ENCODE data around the gene CD52.

Gene CD52

DNA sequence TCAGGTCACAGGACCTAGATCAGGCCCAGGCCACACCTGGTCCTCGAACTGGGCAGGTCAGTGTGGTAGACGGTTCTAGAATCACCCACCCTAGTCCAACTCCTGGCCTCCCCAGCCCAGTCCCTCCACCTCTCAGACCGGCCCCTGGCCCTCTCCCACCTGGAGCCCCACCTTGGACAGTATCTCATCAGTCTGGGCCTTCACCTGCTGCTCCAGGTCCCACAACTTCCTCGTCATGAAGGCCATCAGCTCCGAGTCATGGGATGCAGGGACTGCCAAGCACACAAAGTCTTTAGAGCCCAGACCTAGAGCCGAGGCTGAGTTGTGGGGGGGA lies 20.0 kb upstream of the CD52 start:
- DNase-seq (ENCODE audit: low spot score) = no peak
- TF ChIP-seq, protein P1, sequence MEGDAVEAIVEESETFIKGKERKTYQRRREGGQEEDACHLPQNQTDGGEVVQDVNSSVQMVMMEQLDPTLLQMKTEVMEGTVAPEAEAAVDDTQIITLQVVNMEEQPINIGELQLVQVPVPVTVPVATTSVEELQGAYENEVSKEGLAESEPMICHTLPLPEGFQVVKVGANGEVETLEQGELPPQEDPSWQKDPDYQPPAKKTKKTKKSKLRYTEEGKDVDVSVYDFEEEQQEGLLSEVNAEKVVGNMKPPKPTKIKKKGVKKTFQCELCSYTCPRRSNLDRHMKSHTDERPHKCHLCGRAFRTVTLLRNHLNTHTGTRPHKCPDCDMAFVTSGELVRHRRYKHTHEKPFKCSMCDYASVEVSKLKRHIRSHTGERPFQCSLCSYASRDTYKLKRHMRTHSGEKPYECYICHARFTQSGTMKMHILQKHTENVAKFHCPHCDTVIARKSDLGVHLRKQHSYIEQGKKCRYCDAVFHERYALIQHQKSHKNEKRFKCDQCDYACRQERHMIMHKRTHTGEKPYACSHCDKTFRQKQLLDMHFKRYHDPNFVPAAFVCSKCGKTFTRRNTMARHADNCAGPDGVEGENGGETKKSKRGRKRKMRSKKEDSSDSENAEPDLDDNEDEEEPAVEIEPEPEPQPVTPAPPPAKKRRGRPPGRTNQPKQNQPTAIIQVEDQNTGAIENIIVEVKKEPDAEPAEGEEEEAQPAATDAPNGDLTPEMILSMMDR (conservative IDR thresholded peaks at IDR 0.05; ENCODE audit: low read depth) = no peak
- CTCF ChIA-PET = interaction anchor here (1.1 to 2.3 kb wide), 3 partner anchors 12 to 133 kb away, joined by 3 to 10 read pairs (median 9); no protein-coding TSS in a partner anchor
- POLR2A ChIA-PET (ENCODE audit: low non-redundant PET) = no interaction called here
- peak overlapping the region; percentile 67 for H3K27ac ChIP-seq

DNA sequence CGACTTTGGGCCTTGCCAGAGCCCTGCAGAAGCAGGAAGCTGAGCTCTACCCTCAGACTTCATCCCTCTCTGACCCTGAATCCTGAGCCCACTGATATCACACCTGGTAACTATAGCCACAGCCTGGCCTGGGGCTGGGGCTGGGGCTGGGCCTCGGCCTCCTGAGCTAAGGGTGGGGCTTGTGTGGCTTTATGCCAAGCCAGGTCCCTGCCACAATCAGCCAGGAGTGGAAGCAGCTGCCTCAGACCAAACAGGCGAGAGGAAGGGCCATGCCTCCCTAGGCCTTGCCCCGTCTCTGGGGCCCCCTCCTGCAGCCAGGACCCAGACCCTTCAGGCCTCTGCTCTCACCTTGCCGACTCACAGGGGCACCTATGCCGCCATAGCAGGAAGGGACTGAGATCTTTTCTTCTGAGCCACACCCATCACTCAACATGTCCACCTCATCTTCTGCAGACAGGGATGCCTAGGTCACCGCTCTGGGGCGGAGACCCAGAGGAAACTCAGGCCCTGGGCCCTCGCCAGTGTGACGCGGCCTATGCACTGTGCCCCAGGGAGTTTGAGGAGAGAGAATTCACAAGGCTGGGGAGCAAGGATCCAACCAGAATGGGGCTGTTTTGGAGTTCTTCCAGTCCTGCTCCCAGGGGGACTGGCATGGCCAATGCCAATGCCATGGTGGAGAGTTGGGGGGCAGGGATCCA lies 17.0 kb upstream of the CD52 start:
- no peak for DNase-seq (ENCODE audit: low spot score)
- TF ChIP-seq, protein P1 (conservative IDR thresholded peaks at IDR 0.05; ENCODE audit: low read depth) = no peak
- H3K27ac ChIP-seq = peak overlapping the region; percentile 67
- ChIA-PET POLR2A (ENCODE audit: low non-redundant PET) (no interaction called here), CTCF (interaction anchor here (1.2 kb wide), 1 partner anchor 15 kb away, joined by 5 read pairs; no protein-coding TSS in a partner anchor)

DNA sequence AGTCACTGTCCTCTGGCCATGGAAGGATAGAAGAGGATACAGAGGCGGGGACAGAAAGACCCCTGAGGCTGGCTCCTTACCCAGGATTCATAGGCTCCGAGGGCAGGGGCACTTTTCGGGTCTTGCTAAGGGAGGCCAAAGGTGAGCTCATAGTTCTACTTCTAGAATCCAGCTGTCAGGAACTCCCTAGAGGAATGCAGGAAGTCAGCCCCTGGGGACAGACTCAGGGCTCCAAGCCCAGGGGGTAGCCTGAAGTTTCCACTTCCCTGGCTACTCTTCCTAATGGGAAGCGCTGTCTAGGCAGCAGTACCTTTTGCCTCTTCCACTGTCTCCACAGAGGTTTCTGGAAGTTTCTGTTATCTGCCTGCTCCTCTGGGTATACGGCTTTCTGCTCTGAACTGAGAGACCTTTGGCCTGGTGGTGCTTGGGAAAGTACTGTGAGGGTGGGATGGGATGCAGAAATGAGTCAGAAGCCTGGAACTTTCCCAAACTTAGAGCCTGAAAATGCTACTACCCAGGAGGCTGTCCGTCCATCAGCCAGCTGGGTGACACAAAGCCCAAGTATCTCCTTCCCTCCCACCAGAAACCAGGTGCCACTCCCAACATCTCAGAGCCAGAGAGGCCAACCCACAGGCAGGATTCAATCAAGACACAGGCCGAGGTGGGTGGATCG lies 14.9 kb upstream of the CD52 start:
- TF ChIP-seq, protein P1 (conservative IDR thresholded peaks at IDR 0.05; ENCODE audit: low read depth) = no peak
- H3K27ac ChIP-seq = peak overlapping the region; percentile 76
- ChIA-PET POLR2A (ENCODE audit: low non-redundant PET) (no interaction called here), CTCF (interaction anchor here (0.6 kb wide), 1 partner anchor 19 kb away, joined by 3 read pairs; no protein-coding TSS in a partner anchor)
- DNase-seq (ENCODE audit: low spot score) = peak; percentile 37

DNA sequence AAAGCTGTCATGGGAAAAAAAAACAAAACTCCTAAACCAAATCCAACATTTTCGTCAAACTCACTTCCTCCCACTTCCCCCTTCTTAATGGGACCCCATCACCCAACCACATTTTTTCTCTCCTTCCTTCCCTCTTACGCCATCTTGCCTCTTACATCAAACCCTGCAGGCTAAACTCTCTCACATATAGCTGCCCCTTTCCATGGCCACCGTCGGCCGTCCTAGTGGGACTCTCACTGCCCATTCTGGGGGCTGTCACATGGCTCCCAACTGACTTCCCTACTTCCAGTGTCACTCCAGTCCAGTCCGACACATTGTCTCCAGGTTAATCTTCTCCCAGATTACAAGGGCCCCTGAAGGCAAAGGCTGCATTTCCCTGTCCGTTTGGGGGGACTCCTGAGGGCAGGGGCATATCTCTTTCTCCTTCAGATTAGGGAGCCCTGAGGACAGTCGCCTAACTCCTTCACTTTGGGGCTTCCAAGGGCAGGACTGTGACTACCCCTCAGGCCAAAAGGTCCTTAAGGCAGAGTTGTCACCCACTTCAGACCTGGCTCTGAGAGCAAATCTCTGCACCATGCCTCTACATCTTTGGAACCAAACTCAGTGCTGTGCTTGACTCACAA lies 12.0 kb upstream of the CD52 start:
- POLR2A ChIA-PET (ENCODE audit: low non-redundant PET) = no interaction called here
- CTCF ChIA-PET = interaction anchor here (0.9 kb wide), 1 partner anchor 28 kb away, joined by 4 read pairs; no protein-coding TSS in a partner anchor

DNA sequence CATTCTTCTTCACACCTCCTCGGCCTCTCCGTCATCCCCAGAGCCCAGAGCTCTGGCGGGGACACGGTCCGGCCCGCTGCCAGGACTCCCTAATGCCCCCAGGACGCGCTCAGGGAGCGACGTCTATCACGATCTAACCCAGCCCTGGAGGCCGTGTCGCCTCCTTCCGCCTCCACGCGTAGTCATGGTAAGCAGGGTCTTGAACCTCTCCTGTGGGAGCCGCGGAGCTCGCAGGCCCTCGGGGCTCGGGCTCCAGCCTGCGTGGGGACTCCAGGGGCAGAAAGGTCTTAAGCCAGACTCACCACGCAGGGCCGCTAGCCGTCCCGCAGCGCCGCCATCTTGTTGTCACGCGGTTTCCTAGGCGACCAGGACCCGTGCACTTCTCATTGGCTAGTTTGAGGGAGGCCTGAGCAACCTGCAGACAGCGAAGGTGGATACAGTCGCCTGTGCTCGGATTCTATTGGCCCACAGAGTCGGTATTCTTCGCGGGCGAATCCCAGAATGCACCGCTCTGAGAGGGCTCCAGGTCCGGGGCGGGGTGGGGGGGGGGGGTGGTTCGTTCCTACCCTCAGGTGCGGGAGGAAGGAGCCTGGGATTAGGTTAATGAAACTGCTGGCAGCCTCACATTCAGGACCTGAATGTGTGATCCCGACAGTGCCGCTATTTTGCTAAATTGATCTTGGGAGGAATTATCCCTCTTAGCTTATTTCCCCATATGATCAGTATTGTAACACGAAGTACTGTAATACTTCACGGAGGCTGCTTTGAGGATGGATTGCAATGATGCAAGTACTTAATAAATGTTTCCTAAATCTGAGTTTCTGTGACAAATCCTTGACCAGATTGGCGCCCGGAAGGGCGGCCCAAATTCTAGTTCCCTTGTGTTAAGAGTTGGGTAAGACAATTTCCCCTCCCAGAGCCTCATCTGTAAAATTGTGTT lies 11.2 kb upstream of the CD52 start, which contains the start of gene UBXN11:
Gene UBXN11, minus strand, starts transcription at position 347 of the 940 bp plus-strand sequence. CDS start 3,753 bp downstream, outside the sequence.
- DNase-seq (ENCODE audit: low spot score) = peak; percentile 99
- ChIA-PET CTCF (interaction anchor here (0.8 to 1.6 kb wide), 3 partner anchors 14 to 29 kb away, joined by 4 to 8 read pairs (median 4); no protein-coding TSS in a partner anchor), POLR2A (ENCODE audit: low non-redundant PET) (no interaction called here)
- peak within 1 kb of the TSS; percentile 70 for H3K27ac ChIP-seq
- TF ChIP-seq, protein P1 (conservative IDR thresholded peaks at IDR 0.05; ENCODE audit: low read depth) = no peak

More for the DNA sequence above, 12.0 kb upstream of the CD52 start:
- no peak for DNase-seq (ENCODE audit: low spot score)
- TF ChIP-seq, protein P1 (conservative IDR thresholded peaks at IDR 0.05; ENCODE audit: low read depth) = no peak
- peak overlapping the region; percentile 70 for H3K27ac ChIP-seq

Measured in RWPE1 (cell line).